Muscle layer of colon (tissue), 2 donors: ENCODE data around the gene TIMM50.

Source experiments
- H3K27ac ChIP-seq: one replicate; pipeline ENCODE4 v1.7.0; 2013; ENCODE audit warnings: low read depth, mild to moderate bottlenecking, low read length, moderate library complexity
- H3K27me3 ChIP-seq, 2 donors: one replicate each; pipeline ENCODE4 v1.7.0; 2013; ENCODE audit warnings: low read length in 2 of 2, mild to moderate bottlenecking in 2 of 2; ENCODE audit not compliant: insufficient read depth in 2 of 2, control insufficient read depth in 1 of 2
- H3K36me3 ChIP-seq: one replicate; pipeline ENCODE4 v1.7.0; 2013; ENCODE audit warnings: mild to moderate bottlenecking, low read length; ENCODE audit not compliant: insufficient read depth
- H3K4me1 ChIP-seq: one replicate; pipeline ENCODE4 v1.7.0; 2013; ENCODE audit warnings: mild to moderate bottlenecking, low read length; ENCODE audit not compliant: insufficient read depth
- H3K4me3 ChIP-seq, 2 donors: one replicate each; pipeline ENCODE4 v1.7.0; 2013; ENCODE audit warnings: low read length in 2 of 2, low read depth in 1 of 2, mild to moderate bottlenecking in 1 of 2, moderate library complexity in 1 of 2
- H3K9ac ChIP-seq: one replicate; pipeline ENCODE4 v1.7.0; 2013; ENCODE audit warnings: low read length
- H3K9me3 ChIP-seq: one replicate; pipeline ENCODE4 v1.7.0; 2013; ENCODE audit warnings: mild to moderate bottlenecking, low read length
- donor health status: abdominal sarcoma.
- donor health status: Adenocarcinoma of cecum.

The TIMM50 gene

DNA sequence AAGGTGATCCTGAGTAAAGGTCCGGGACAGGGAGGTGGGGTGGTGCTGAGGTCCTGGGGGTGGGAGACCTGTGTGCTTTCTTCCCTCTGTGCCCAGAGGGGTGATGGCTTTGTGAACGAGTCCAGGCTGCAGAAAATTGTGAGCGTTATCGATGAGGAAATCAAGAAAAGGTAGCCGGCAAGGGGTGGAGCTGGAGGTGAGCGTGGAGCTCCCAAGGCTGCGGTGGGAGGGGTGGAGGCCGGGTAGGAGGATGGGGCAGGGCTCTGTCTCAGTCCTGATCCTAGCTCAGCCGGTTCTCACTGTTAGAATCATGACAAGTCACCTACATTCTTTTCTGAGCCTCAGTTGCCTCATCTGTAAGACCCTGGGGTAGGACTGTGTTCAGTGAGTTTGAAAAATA lies 38.3 kb downstream of the TIMM50 start:
- Histone ChIP-seq H3K36me3 (no peaks in the 10 kb centered on the region), H3K4me3 (no peak overlapping the region), H3K27ac (no peak overlapping the region), H3K4me1 (peaks cover 11% of the 10 kb centered on the region), H3K27me3 (peaks cover 26 to 28% of the 10 kb centered on the region in 2 donors), H3K9me3 (no peaks in the 10 kb centered on the region), H3K9ac (no peak overlapping the region)

DNA sequence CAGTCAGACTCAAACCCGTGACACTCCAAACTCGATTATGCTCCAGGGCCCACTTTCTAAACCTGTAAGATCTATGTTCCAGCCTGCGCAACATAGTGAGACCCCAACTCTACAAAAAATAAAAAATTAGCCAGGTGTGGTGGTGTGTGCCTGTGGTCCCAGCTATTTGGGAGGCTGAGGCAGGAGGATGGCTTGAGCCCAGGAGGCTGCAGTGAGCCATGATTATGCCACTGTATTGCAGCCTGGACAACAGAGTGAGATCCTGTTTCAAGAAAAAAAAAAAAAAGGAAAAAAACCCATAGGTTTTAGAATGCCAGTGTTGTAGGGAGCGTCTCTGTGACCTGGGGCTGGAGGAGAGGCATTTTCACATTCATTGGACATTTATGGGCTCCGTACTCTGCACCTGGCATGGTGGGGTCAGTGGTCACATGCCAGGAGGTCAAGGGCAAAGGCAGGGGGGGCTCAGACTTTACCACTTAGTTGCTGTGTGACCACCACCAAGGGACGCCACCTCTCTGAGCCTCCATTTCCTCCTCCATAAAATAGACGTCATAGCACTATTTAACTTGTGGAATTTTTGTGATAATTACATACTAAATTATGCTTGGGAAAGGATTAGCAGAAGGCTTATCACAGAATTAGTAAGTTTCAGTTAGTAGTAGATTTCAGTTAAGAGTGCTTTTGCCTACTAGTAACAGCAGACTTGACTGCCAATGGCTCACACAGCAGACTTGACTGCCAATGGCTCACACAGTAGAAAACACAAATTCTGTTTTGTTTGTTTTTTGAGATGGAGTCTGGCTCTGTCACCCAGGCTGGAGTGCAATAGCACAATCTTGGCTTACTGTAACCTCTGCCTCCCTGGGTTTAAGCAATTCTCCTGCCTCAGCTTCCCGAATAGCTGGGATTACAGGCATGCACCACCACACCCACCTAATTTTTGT lies 40.2 kb downstream of the TIMM50 start:
- Histone ChIP-seq H3K9ac (no peak overlapping the region), H3K4me1 (peaks cover 4% of the 10 kb centered on the region), H3K36me3 (no peaks in the 10 kb centered on the region), H3K4me3 (no peak overlapping the region), H3K9me3 (no peaks in the 10 kb centered on the region), H3K27me3 (peaks cover 7 to 12% of the 10 kb centered on the region in 2 donors), H3K27ac (no peak overlapping the region)

DNA sequence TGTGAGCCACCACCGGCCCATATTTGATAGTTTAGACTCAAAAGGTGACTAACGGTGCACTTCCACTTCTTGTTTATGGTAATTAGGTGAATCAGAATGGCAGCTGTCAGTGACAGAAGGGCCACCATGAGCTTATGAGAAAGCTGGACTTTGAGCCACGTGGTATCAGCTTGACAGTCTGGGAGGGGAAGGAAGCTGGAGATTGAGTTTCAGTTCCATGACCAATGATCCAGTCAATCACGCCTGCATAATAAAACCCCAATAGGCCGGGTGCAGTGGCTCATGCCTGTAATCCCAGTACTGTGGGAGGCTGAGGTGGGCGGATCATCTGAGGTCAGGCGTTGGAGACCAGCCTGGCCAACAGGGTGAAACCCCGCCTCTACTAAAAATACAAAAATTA lies 43.9 kb downstream of the TIMM50 start:
- no peaks in the 10 kb centered on the region for H3K4me1 ChIP-seq
- H3K9ac ChIP-seq = no peak overlapping the region
- H3K4me3 ChIP-seq = no peak overlapping the region
- H3K36me3 ChIP-seq = no peaks in the 10 kb centered on the region
- H3K9me3 ChIP-seq = no peaks in the 10 kb centered on the region
- no peaks in the 10 kb centered on the region for H3K27me3 ChIP-seq
- H3K27ac ChIP-seq = no peak overlapping the region

DNA sequence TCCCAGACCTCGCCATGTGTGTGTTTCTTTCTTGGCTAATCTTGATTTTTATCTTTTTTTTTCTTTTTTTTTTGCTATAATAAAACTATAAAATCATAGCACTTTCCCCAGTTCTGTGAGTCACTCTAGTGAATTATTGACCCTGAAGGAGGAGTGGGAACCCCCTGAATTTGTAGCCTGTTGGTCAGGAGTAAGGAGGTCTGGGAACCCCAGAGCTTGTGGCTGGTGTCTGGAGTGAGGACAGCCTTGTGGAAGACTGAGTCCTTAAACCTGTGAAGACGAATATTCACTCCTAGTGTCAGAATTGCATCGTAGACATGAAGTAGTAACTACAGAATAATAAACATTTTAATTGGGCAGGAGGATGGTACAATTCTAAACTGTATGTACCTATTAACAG lies 44.6 kb downstream of the TIMM50 start:
- H3K4me3 ChIP-seq = no peak overlapping the region
- H3K27ac ChIP-seq = no peak overlapping the region
- H3K9ac ChIP-seq = no peak overlapping the region
- no peaks in the 10 kb centered on the region for H3K4me1 ChIP-seq
- H3K36me3 ChIP-seq = no peaks in the 10 kb centered on the region
- no peaks in the 10 kb centered on the region for H3K27me3 ChIP-seq
- no peaks in the 10 kb centered on the region for H3K9me3 ChIP-seq

DNA sequence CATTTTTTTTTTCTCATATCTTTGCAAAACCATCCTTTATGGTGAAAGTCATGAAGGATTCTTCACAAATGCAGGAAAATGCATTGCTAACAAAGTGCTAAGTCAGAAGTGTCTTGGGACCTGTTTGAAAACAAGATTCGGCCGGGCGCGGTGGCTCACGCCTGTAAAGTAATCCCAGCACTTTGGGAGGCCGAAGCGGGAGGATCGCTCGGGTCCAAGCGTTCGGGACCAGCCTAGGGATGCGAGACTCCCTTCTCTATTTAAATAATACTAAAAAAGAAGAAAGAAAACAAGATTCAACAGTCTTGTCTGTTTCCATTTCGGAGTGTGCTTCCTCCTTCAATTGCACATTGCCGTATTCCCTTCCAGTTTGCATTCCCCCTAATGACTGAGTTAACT lies 51.2 kb downstream of the TIMM50 start:
- no peaks in the 10 kb centered on the region for H3K9me3 ChIP-seq
- no peaks in the 10 kb centered on the region for H3K27me3 ChIP-seq
- H3K9ac ChIP-seq = peak overlapping the region; percentile 83
- H3K4me1 ChIP-seq = peaks cover 12% of the 10 kb centered on the region
- H3K4me3 ChIP-seq = peak overlapping the region; percentile 48 to 94
- peak overlapping the region; percentile 85 for H3K27ac ChIP-seq
- no peaks in the 10 kb centered on the region for H3K36me3 ChIP-seq

DNA sequence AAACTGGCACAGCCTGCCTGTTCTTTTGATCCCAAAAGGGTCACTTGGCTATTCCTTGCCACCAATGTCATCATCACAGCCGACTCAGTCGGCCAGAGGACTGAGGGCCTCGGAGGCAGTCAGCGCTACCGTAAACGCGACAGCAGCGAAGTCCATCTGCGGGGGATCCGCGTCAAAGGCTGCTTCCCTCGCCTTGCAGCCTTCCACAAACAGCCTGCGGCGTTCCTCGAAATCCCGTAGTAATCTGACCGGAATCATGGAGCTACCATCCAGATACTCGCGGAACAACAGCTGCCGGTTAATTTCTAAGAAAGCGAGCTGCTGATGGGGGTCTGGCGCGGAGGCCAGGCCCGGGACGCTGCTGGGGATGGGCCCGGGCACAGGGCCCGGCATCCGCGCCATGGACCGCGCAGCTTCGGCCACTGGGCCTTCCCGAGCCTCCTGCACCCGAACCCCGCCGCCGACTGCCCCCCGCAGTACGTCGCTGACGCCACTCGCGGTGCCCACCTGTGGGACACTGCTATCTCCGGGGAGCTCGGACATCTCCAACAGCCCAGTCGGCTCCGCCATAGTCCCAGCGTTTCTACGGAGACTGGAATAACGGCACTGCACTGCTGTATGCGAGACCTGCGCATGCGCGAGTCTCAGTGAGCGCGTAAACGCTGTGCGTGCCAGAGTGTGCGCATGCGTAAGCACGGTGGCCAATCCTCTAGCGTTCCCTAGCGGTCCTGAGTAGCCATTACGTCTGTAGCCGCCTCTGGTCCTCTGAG lies 51.8 kb downstream of the TIMM50 start, which contains the start of gene EID2B:
Gene EID2B (minus strand): TSS at position 620 of the 770 bp plus-strand sequence. CDS start 50 bp downstream, at position 570.
- Histone ChIP-seq H3K27me3 (no peaks in the 10 kb centered on the region), H3K4me1 (peaks cover 12% of the 10 kb centered on the region), H3K9ac (peak within 1 kb of the TSS; percentile 83), H3K36me3 (no peaks in the 10 kb centered on the region), H3K4me3 (peak within 1 kb of the TSS; percentile 48 to 94), H3K9me3 (no peaks in the 10 kb centered on the region), H3K27ac (peak within 1 kb of the TSS; percentile 85)

DNA sequence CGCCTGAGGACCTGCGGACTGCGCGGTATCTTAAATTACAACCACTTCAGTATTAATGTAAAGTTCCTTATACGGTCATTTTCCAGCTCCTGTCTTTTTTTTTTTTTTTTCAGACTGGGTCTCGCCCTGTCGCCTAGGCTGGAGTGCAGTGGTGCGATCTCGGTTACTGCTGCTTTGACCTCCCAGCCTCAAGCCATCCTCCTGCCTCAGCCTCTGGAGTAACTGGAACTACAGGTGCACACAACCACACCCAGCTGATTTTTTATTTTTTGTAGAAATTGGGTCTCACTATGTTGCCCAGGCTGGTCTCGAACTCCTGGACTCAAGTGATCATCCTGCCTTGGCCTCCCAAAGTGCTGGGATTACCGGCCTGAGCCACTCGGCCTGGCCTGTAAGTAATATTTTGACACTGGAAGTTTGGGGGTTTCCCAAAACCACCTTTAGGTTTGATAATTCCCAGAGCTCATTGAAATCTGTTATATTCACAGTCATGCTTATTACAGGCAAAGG lies 52.4 kb downstream of the TIMM50 start:
- no peaks in the 10 kb centered on the region for H3K27me3 ChIP-seq
- peaks cover 12% of the 10 kb centered on the region for H3K4me1 ChIP-seq
- peak overlapping the region; percentile 14 for H3K9ac ChIP-seq
- H3K9me3 ChIP-seq = no peaks in the 10 kb centered on the region
- no peaks in the 10 kb centered on the region for H3K36me3 ChIP-seq
- H3K4me3 ChIP-seq = peak overlapping the region in 1 of 2 donors; percentile 94
- H3K27ac ChIP-seq = no peak overlapping the region

DNA sequence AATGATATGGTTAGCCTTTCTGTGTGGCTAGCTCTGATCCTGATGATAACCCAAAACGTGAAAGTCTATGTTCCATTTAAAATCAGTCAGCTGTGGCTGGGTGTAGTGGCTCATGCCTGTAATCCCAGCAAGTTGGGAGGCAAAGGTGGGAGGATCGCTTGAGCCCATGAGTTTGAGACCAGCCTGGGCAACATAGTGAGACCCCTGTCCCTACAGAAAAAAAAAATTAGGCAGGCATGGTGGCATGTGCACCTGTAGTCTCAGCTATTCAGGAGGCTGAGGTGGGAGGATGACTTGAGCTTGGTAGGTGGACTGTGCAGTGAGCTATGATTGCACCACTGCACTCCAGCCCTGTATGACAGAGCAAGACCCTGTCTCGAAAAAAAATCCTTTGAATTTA lies 53.2 kb downstream of the TIMM50 start:
- Histone ChIP-seq H3K36me3 (no peaks in the 10 kb centered on the region), H3K4me1 (peaks cover 14% of the 10 kb centered on the region), H3K9ac (peak overlapping the region; percentile 14), H3K4me3 (no peak overlapping the region), H3K27me3 (no peaks in the 10 kb centered on the region), H3K27ac (no peak overlapping the region), H3K9me3 (no peaks in the 10 kb centered on the region)

DNA sequence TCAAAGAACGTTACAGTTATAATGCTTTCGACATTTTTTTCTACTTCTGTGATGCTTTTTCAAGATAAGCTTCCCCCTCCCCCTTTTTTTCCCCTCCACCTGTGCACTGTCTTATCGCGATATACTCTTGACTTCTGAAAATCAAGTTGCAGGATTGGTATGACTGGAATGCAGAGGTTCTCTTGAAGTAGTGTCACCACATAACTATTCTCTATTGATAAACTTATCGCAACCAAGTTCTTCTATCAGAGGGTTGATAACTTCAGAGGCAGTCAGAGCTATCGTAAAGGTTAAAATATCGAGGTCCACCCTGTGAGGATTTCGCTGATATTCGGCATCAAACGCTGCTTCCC lies 58.5 kb downstream of the TIMM50 start:
- H3K4me1 ChIP-seq = peaks cover 7% of the 10 kb centered on the region
- peak overlapping the region; percentile 65 for H3K27ac ChIP-seq
- no peaks in the 10 kb centered on the region for H3K9me3 ChIP-seq
- H3K27me3 ChIP-seq = no peaks in the 10 kb centered on the region
- peak overlapping the region; percentile 55 to 84 for H3K4me3 ChIP-seq
- peak overlapping the region; percentile 87 for H3K9ac ChIP-seq
- H3K36me3 ChIP-seq = no peaks in the 10 kb centered on the region

DNA sequence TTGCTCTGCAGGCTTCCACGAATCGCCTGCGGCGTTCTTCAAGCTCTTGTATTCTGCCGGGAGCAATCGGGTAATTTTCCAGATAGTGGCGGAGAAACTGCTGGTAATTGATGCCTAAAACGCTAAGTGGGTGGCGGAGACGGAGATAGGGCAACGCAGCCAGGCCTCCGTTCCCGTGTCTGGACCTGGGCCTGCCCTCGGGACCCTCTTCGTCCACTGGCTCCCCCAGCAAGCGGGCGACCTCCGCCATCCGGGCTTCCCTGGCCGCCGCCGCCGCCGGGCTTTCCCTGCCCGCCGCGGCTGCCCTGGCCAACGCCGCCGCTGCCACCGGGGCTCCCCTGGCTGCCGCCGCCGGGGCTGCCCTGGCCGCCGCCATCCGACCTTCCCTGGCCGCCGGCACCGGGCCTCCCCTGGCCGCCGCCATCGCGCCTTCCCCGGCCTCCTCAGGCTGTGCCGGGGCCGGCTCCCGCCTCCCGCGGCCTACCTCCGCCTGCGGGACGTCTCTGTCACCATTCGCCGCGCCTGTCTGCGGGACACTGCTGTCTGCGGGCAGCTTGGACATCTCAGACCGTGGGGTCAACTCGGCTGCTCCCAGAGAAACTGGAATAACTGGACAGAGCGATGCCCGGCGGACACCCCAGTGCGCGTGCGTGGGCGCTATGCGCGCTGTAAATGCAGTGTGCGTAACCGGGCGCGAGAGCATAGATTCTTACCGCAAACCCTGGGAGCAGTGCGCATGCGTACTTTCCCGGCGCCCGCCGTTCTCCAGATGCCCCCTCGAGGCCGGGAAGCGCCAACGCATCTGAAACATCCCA lies 59.1 kb downstream of the TIMM50 start, which contains the start of gene EID2:
Gene EID2 (minus strand): TSS at position 644 of the 815 bp plus-strand sequence. CDS start 82 bp downstream, at position 562.
- peak within 1 kb of the TSS; percentile 87 for H3K9ac ChIP-seq
- no peaks in the 10 kb centered on the region for H3K36me3 ChIP-seq
- no peaks in the 10 kb centered on the region for H3K9me3 ChIP-seq
- H3K27me3 ChIP-seq = no peaks in the 10 kb centered on the region
- H3K27ac ChIP-seq = peak within 1 kb of the TSS; percentile 90
- H3K4me3 ChIP-seq = peak within 1 kb of the TSS; percentile 55 to 84
- H3K4me1 ChIP-seq = peaks cover 7% of the 10 kb centered on the region

DNA sequence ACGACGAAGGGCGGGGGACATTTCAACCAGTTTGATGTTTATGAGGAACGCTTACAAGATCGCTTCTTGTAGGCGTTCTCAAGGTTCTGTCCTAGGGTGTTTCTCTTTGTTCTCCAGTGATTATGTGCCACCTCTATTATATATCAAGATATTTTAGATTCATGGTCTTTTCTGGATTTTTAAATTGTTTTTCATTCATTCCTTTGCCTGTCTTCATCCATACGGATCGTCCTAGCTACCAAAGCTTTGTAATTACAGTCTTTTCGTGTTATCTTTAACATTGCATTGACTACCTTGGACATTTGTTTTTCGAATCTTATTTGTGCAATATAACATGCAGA lies 59.7 kb downstream of the TIMM50 start:
- Histone ChIP-seq H3K9me3 (no peaks in the 10 kb centered on the region), H3K36me3 (no peaks in the 10 kb centered on the region), H3K27me3 (no peaks in the 10 kb centered on the region), H3K27ac (no peak overlapping the region), H3K4me1 (peaks cover 7% of the 10 kb centered on the region), H3K4me3 (peak overlapping the region in 1 of 2 donors; percentile 55), H3K9ac (peak overlapping the region; percentile 11)
